ENCODE data around the gene PCBP3.

Gene PCBP3

GRCh38 chr21:45629046-45629981, 14.2 kb upstream of the PCBP3 start:
- TF ChIP-seq CTCF (IDR thresholded peaks at IDR 0.05): no peak
- H3K27me3 ChIP-seq: no peaks in the 10 kb centered on the region
- H3K27ac ChIP-seq: no peak overlapping the region
- no peaks in the 10 kb centered on the region for H3K4me1 ChIP-seq (ENCODE audit: control insufficient read depth in 1 of 2, insufficient read depth in 1 of 2, low read depth in 1 of 2, low read length in 1 of 2)
- H3K36me3 ChIP-seq: no peaks in the 10 kb centered on the region
- no peaks in the 10 kb centered on the region for H3K9me3 ChIP-seq
- no peak overlapping the region for H3K4me3 ChIP-seq (ENCODE audit: low read depth in 1 of 2, low read length in 1 of 2)

- Histone ChIP-seq H3K36me3 (no peaks in the 10 kb centered on the region), H3K4me3 (ENCODE audit: low read depth in 1 of 2, low read length in 1 of 2) (no peak overlapping the region), H3K27me3 (no peaks in the 10 kb centered on the region), H3K9me3 (no peaks in the 10 kb centered on the region), H3K27ac (no peak overlapping the region), H3K4me1 (ENCODE audit: control insufficient read depth in 1 of 2, insufficient read depth in 1 of 2, low read depth in 1 of 2, low read length in 1 of 2) (no peaks in the 10 kb centered on the region)
- TF ChIP-seq CTCF (IDR thresholded peaks at IDR 0.05): no peak
These were observed 13.3 kb upstream of the PCBP3 start for GRCh38 chr21:45630066-45630694.

GRCh38 chr21:45630876-45631275, 12.6 kb upstream of the PCBP3 start:
- no peaks in the 10 kb centered on the region for H3K9me3 ChIP-seq
- TF ChIP-seq CTCF (IDR thresholded peaks at IDR 0.05): no peak

GRCh38 chr21:45631540-45631939, 12.0 kb upstream of the PCBP3 start:
- no peaks in the 10 kb centered on the region for H3K4me1 ChIP-seq (ENCODE audit: control insufficient read depth in 1 of 2, insufficient read depth in 1 of 2, low read depth in 1 of 2, low read length in 1 of 2)
- H3K4me3 ChIP-seq (ENCODE audit: low read depth in 1 of 2, low read length in 1 of 2): no peak overlapping the region
- no peaks in the 10 kb centered on the region for H3K9me3 ChIP-seq
- TF ChIP-seq CTCF (IDR thresholded peaks at IDR 0.05): no peak
- no peaks in the 10 kb centered on the region for H3K27me3 ChIP-seq
- H3K27ac ChIP-seq: no peak overlapping the region
- H3K36me3 ChIP-seq: no peaks in the 10 kb centered on the region

More at GRCh38 chr21:45630876-45631275, 12.6 kb upstream of the PCBP3 start:
- Histone ChIP-seq H3K27ac (no peak overlapping the region), H3K27me3 (no peaks in the 10 kb centered on the region), H3K36me3 (no peaks in the 10 kb centered on the region), H3K4me3 (ENCODE audit: low read depth in 1 of 2, low read length in 1 of 2) (no peak overlapping the region), H3K4me1 (ENCODE audit: control insufficient read depth in 1 of 2, insufficient read depth in 1 of 2, low read depth in 1 of 2, low read length in 1 of 2) (no peaks in the 10 kb centered on the region)

- Histone ChIP-seq H3K9me3 (no peaks in the 10 kb centered on the region), H3K27me3 (no peaks in the 10 kb centered on the region), H3K4me3 (ENCODE audit: low read depth in 1 of 2, low read length in 1 of 2) (no peak overlapping the region), H3K36me3 (no peaks in the 10 kb centered on the region), H3K4me1 (ENCODE audit: control insufficient read depth in 1 of 2, insufficient read depth in 1 of 2, low read depth in 1 of 2, low read length in 1 of 2) (no peaks in the 10 kb centered on the region), H3K27ac (no peak overlapping the region)
- no peak for TF ChIP-seq CTCF (IDR thresholded peaks at IDR 0.05)
These were observed 11.4 kb upstream of the PCBP3 start for GRCh38 chr21:45632160-45632559.
